ENCODE results near the gene KLF3. TPM values are rescaled to one million over a fixed set of nuclear protein-coding genes. Genes with fewer than 3 reads are reported as not detected.

The KLF3 gene
- total and polyA plus RNA-seq, 2 of the 4 experiments (the other 2 are of a cell fraction) = 8.2 to 12.6 TPM

DNA sequence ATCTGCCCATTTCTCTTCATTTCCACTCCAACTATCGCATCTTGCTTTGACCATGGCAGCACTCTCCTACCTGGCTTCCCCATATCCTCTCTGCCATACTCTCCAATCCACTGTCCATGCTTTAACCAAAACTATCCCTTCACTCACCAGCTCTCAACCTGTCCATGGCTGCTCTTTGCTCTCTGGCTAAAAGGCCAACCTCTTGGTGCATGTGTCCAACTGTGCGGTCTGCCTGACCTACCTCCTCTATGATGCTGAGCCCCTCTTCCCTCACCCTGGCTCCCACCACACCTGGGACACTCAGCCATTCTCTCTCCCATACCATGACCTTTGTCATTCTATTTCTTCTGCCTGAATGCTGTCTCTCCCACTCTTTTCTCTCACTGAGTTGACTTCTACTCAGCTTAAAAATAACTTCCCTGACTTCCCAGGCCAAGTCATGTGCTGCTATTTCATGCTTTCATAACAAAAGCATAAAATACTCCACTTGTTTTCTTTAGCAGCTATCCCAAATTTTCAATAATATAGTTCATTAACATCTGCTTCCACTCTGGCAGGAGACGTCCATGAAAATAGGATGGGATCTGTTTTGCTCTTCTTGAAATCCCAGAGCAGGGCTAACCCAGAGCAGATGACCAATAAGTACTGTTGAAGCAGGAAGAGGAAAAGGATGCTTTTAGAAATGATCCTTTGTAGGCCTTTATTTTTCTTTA lies 29.8 kb upstream of the KLF3 start:
- Histone ChIP-seq H2BK120ac (ENCODE audit: low read depth, low read length) (no peak overlapping the region), H3K56ac (ENCODE audit: extremely low read depth, insufficient read depth, low read length) (no peak overlapping the region), H2BK5ac (ENCODE audit: low read depth, low read length, poor library complexity, severe bottlenecking) (no peak overlapping the region), H4K20me1 (ENCODE audit: insufficient read depth, low read length) (no peaks in the 10 kb centered on the region), H3K36me3 (ENCODE audit: control insufficient read depth, insufficient read depth, low read length) (no peaks in the 10 kb centered on the region), H3K4me3 (ENCODE audit: insufficient read depth, low read depth, low read length) (no peak overlapping the region), H4K5ac (ENCODE audit: low read depth, low read length) (no peak overlapping the region), H3K14ac (replicated peaks; ENCODE audit: low read depth, low read length) (no peak overlapping the region), H4K8ac (ENCODE audit: low read depth in 2 of 2, low read length in 2 of 2) (no peak overlapping the region), H3K9ac (ENCODE audit: low read depth, low read length) (no peak overlapping the region), H2AFZ (replicated peaks; ENCODE audit: low read length, poor library complexity) (no peak overlapping the region), H2AK5ac (ENCODE audit: low read depth, low read length) (no peak overlapping the region), H3K27me3 (ENCODE audit: control insufficient read depth, insufficient read depth, low read length) (peaks cover 7% of the 10 kb centered on the region; the same call in 1 of the 2 replicates), H3K4me1 (ENCODE audit: control insufficient read depth, insufficient read depth, low read length) (no peaks in the 10 kb centered on the region), H3K27ac (ENCODE audit: insufficient read depth, low read length) (no peak overlapping the region), H3K9me1 (ENCODE audit: insufficient read depth, low read length) (no peaks in the 10 kb centered on the region), H2AK9ac (replicated peaks; ENCODE audit: low read depth, low read length, poor library complexity) (no peak overlapping the region), H4K91ac (ENCODE audit: insufficient read depth, low read depth, low read length) (no peak overlapping the region; the same call in 1 of the 2 replicates), H2BK15ac (ENCODE audit: low read depth, low read length) (no peak overlapping the region), H3K79me1 (ENCODE audit: low read depth in 1 of 2, low read length in 2 of 2) (no peaks in the 10 kb centered on the region), H3K4ac (ENCODE audit: low read depth, low read length) (no peak overlapping the region), H3K18ac (ENCODE audit: low read depth, low read length) (no peak overlapping the region), H3K23ac (ENCODE audit: low read depth, low read length) (no peak overlapping the region), H2BK20ac (ENCODE audit: low read depth, low read length) (no peak overlapping the region), H3K4me2 (ENCODE audit: low read depth, low read length) (no peak overlapping the region), H3K9me3 (ENCODE audit: control insufficient read depth, insufficient read depth, low read length) (no peaks in the 10 kb centered on the region)
- TF ChIP-seq, protein P1, sequence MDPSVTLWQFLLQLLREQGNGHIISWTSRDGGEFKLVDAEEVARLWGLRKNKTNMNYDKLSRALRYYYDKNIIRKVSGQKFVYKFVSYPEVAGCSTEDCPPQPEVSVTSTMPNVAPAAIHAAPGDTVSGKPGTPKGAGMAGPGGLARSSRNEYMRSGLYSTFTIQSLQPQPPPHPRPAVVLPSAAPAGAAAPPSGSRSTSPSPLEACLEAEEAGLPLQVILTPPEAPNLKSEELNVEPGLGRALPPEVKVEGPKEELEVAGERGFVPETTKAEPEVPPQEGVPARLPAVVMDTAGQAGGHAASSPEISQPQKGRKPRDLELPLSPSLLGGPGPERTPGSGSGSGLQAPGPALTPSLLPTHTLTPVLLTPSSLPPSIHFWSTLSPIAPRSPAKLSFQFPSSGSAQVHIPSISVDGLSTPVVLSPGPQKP (IDR thresholded peaks at IDR 0.05; ENCODE audit: borderline replicate concordance, low read depth, low read length) = no peak
- TF ChIP-seq SMC3 (IDR thresholded peaks at IDR 0.05; ENCODE audit: low read depth, low read length) (no peak), MXI1 (IDR thresholded peaks at IDR 0.05; ENCODE audit: borderline replicate concordance, low read depth, low read length) (no peak), FOS (IDR thresholded peaks at IDR 0.05; ENCODE audit: low read depth, low read length) (no peak), MAFK (IDR thresholded peaks at IDR 0.05; ENCODE audit: low read depth, low read length) (no peak), CEBPB (IDR thresholded peaks at IDR 0.05; ENCODE audit: low read depth, low read length) (no peak), BHLHE40 (IDR thresholded peaks at IDR 0.05; ENCODE audit: low read depth, low read length) (no peak), RFX5 (IDR thresholded peaks at IDR 0.05; ENCODE audit: low read depth, low read length) (no peak), RCOR1 (IDR thresholded peaks at IDR 0.05; ENCODE audit: insufficient replicate concordance, low read length) (no peak), CHD1 (IDR thresholded peaks at IDR 0.05; ENCODE audit: low read depth, low read length) (no peak), CTCF (conservative IDR thresholded peaks at IDR 0.05; ENCODE audit: low read depth, low read length) (no peak), NFE2L2 (IDR thresholded peaks at IDR 0.05; ENCODE audit: low read depth, low read length) (no peak)
- WGBS, 2 experiments (ENCODE audit: extremely low coverage in 2 of 2, insufficient read length in 1 of 2) = 100% methylated on average over 1 of the region's 3 CpGs
- BruUV-seq (replicated peaks) = no TSS peak
- ChIA-PET CTCF (no interaction called here), POLR2A (ENCODE audit: unreplicated experiment) (no interaction called here)
- in situ Hi-C loops (cut with MboI; ENCODE audit: low sequenced_read_pairs) (no loop called here), dilution Hi-C loops (cut with HindIII; ENCODE audit: low sequenced_read_pairs, unreplicated experiment) (no loop called here), intact Hi-C loops (cut with micrococcal nuclease) (no loop called here)
- ATAC-seq (ENCODE audit: low read depth) (no peak), DNase-seq (no peak)
